Posterior vena cava (tissue), 2 donors: ENCODE measurements around the gene CYP2D6. TPM values are rescaled to one million over a fixed set of nuclear protein-coding genes. Genes with fewer than 3 reads are reported as not detected.
"Not testable (repeated sequence)": the region's sequence is repeated elsewhere in the genome, so short reads cannot be mapped to it uniquely, and the experiment has no call there.

Experiments
- DNase-seq: peaks from one replicate; pipeline ENCODE4 v3.0.0-alpha.2; 2020; ENCODE audit warnings: low spot score
- intact Hi-C, 2 donors: fragments of 100-400 bp; cut with DNase I; formaldehyde crosslinking; loops; one replicate each; pipeline versions ENCODE4 v1.14.1 to v1.14.2; 2022 to 2023
- total RNA-seq, 2 donors: library from RNA; stranded (reverse); fragmentation: NEBNext Ultra II Directional; extraction: Animal tissue kit (Norgen Biotek cat#: 25700); gene quantifications; one replicate each; pipeline ENCODE4 v1.2.1, GENCODE V29; 2021
- donor health status: DM: yes; HTN: yes; CAD: no.
- donor health status: DM: yes; HTN: yes; CAD: no.

The CYP2D6 gene
- total RNA-seq, 2 donors from 2014 or later: 0.37 to 0.48 TPM

DNA sequence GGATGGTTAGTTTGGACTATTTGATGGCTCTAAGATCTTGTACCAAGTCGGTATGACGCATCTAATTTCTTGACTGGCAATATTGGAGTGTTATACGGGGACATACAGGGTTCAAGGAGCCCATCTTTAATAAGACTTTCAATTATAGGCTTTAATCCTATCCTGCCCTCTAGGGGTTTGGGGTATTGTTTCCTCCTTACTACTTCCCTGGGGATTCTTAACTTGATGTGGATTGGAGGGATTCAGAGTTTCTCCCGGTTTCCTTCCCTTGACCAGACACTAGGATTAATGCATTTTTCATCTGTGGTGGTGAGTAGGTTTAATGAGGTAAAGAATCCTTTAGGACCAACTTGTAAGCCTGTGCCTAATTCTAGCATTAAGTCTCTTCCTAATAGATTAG, 18.8 kb downstream of the CYP2D6 start:
- intact Hi-C loops: no loop called here
- no peak for DNase-seq

- intact Hi-C loops: no loop called here
- DNase-seq: no peak
Observed at GRCh38 chr22:42108848-42109247, 21.8 kb downstream of the CYP2D6 start.

GRCh38 chr22:42104332-42104860, 26.2 kb downstream of the CYP2D6 start:
- intact Hi-C loops, DNase-seq: not testable (repeated sequence)

DNA sequence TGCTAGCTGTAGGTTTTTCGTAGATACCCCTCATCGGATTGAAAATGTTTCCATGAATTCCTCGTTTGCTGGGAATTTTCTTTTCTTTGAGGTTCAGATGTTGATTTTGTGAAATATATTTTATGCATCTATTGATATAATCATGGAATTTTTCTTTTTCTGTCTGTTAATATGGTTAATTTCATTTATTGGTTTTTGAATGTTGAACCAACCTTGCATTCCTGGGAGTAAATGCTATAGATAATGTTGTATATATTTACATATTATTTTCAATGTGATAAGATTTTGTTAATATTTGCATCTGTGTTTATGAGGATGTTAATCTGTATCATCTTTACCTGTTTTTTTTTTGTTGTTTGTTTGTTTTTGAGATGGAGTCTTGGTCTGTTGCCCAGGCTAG, 29.4 kb downstream of the CYP2D6 start:
- intact Hi-C loops: no loop called here
- DNase-seq: no peak

GRCh38 chr22:42091455-42091782, 39.2 kb downstream of the CYP2D6 start:
- DNase-seq: no peak
- intact Hi-C loops: loop anchor here in 1 of 2 donors (5.0 kb wide), 1 partner anchor 351 kb away; no protein-coding TSS in a partner anchor

DNA sequence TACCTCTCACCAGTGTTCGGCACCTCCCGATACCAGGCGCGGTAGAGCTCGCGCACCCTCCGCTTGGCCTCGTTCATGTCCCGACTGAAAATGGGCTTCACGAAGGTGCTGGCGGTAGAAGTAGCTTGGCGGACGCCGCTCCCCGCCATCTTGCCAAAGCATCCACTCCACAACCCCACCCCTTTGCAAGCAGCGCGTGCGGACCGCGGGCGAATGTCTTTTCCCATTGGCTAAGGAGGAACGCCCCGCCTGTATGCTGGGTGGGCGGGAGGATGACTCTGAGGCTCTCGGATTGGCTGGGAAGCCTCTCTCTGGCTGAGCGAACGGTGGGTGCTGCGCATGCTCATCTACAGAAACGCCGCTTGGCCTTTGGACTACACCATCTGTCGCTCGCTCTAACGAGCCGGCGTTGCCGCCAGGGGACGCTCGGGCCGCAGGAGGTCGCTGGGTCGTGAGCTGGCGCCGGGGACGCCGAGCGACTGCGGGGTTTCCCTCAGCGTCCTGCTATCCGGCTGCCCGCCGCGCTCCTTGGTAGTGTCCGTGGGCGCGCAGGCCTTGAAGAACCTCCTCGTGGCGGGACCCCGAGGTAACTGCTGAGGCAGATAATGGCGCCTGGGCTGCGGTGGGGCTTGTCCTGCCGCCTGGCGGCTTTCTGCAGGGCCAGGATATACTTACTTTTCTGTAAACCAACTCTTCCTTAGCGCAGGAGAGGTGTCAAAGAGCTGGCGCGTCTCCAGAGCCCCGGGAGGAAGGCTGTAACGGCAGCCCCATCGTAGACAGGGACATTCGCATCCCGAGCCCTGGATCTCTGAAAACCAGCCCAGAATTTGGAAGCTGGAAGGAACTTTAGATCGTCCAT, 39.8 kb downstream of the CYP2D6 start, which contains the start of gene NDUFA6:
TSS of gene NDUFA6 (minus strand) at position 177 of the 859 bp plus-strand sequence. CDS start at position 149, 28 bp downstream.
- intact Hi-C loops: loop anchor here in 1 of 2 donors (5.0 kb wide), 1 partner anchor 351 kb away; no protein-coding TSS in a partner anchor
- DNase-seq: peak; percentile 100

DNA sequence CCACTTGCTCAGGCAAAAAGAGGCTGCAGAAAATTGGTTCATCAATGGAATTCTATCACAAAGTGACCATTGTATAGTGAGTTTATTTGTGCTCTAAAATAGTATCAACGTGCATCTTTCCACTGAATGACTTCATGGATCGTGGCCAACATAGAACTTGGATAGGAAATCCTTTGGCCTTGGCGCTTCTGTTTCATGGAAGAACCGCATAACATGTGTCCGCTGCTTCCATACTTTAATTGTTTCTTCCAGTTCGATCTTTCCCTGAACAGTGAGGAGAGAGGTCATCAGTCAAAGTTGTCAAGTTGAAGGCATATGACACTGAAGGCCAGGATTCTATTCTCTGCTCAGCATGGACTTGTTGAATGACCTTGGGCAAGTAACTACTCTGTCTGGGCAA, 44.6 kb downstream of the CYP2D6 start:
- intact Hi-C loops: no loop called here
- DNase-seq: no peak

- intact Hi-C loops: no loop called here
- DNase-seq: no peak
Observed at GRCh38 chr22:42084874-42085273, 45.7 kb downstream of the CYP2D6 start.

GRCh38 chr22:42083119-42083518, 47.5 kb downstream of the CYP2D6 start:
- no peak for DNase-seq
- intact Hi-C loops: no loop called here

DNA sequence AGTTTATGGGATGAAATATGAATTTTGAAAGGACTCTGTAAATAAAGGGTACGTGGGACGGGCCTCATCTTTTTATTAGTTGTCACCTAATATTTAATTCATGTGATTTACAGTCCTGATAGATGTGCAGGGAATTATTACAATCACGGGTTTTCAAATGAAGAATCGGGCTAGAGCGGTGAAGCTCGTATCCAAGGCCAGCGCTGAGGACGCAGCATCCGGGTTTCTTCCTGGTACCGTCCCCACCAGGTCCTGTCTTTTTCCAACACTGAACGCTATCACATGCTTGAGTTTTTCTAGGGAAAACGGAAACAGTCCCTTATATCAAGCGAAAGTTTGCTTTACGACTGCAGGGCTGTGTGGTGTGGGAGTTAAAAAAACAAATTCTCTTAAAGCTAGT, 50.3 kb downstream of the CYP2D6 start:
- DNase-seq: no peak
- intact Hi-C loops: no loop called here

GRCh38 chr22:42079319-42080251, 51.0 kb downstream of the CYP2D6 start, which contains the start of gene SMDT1:
SMDT1 (plus strand) TSS chr22:42079700; CDS start chr22:42079769, 69 bp downstream.
- DNase-seq: peak; percentile 100
- intact Hi-C loops: no loop called here

GRCh38 chr22:42078469-42079318, 51.9 kb downstream of the CYP2D6 start:
- intact Hi-C loops: no loop called here
- no peak for DNase-seq

GRCh38 chr22:42077486-42078125, 53.0 kb downstream of the CYP2D6 start:
- DNase-seq: peak; percentile 83
- intact Hi-C loops: no loop called here

- no peak for DNase-seq
- intact Hi-C loops: no loop called here
Observed at GRCh38 chr22:42076764-42077485, 53.7 kb downstream of the CYP2D6 start.
